RWPE1 (cell line): Measurements from ENCODE around the gene ETV1.

Source experiments
- CTCF ChIA-PET: fragments of 350-600 bp; sonication (Branson Sonifier 250); formaldehyde crosslinking; extraction: SDS; loops from one replicate; lab custom pipeline; 2021; lab: Yijun Ruan, JAX
- POLR2A ChIA-PET: fragments of 400-600 bp; formaldehyde crosslinking; extraction: SDS; loops from one replicate; lab custom pipeline; 2020; ENCODE audit warnings: antibody characterized with exemption; ENCODE audit not compliant: low non-redundant PET; lab: Yijun Ruan, JAX
- DNase-seq: peaks from one replicate; pipeline ENCODE4 v3.0.0; 2012; ENCODE audit warnings: low spot score
- H3K27ac ChIP-seq: fragments of 450-650 bp; 2 replicates; pipeline ENCODE4 v1.5.1; 2017
- CTCF ChIP-seq: fragments of 450-650 bp; conservative IDR thresholded peaks from 2 replicates; pipeline ENCODE4 v1.5.1; 2017; ENCODE audit warnings: low read depth, mild to moderate bottlenecking

ETV1 gene

DNA sequence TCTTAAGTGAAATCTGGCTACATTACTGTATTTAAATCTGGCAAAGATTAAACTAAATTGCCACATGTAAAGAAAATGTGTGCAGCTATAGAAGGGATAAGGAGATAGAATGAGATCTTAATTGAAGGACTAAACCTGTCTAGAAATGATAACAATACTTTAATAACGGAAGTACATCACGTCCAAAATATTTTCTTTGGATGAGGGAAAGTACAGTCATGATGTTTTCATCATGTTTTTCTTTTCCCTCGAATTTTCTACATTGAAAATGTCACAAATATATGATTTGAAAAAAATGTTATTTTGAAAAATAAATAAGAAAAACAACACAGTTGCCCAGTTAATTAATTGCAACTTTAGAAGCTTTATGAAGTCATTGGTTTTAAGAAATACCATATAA is 143.9 kb downstream of the ETV1 start:
- H3K27ac ChIP-seq = no peak overlapping the region
- POLR2A ChIA-PET = no interaction called here
- CTCF ChIA-PET = no interaction called here
- DNase-seq = no peak
- no peak for TF ChIP-seq CTCF

- H3K27ac ChIP-seq = no peak overlapping the region
- POLR2A ChIA-PET = no interaction called here
- no peak for TF ChIP-seq CTCF
- DNase-seq = no peak
- CTCF ChIA-PET = no interaction called here
Observed at GRCh38 chr7:13844954-13845353, 144.5 kb downstream of the ETV1 start.

DNA sequence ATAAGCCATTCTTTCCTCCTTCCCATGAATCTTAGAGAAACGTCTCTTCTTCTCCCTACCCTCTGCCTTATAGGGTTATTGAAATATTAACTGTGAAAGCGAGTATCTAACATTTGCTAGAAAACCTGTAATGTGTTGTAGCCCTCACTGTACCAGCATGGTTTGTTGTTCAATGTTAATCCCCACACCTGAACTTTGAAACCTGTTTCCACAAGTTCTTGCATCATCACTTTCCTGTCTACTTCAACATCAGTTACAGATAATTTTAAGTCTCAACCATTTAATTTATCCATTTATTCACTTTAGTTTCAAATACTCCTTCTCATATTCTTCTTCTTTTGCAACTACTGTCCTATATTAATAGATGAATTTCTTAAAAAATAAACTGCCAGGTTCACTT is 148.2 kb downstream of the ETV1 start:
- POLR2A ChIA-PET = no interaction called here
- no peak for TF ChIP-seq CTCF
- DNase-seq = no peak
- CTCF ChIA-PET = no interaction called here
- H3K27ac ChIP-seq = no peak overlapping the region
